ENCODE measurements around the gene ARPP21. TPM values are rescaled to one million over a fixed set of nuclear protein-coding genes. Genes with fewer than 3 reads are reported as not detected.
A peak's percentile ranks its signal among the peaks of the same experiment; 100 is the strongest.

ARPP21 gene
- total RNA-seq, 1 donor from 2014 or later: not detected

DNA sequence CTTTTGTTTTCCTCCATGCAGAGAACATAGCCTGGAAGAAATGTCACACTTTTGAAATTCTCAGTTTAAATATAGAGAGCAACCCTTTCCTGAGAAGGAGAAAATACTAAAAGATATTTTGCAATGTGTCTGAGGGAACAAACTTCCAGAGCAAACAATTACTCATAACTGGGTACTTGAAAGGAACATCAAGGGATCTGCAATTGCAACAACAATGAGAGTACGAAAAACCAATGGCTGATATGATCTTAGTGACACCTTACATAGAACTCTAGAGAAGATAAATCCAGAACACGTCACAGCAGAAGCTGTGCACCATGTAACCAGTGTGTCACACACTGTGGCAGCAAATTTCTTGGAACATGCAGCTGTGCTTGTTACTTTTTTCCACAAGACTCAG is 14.6 kb upstream of the ARPP21 start:
- H3K36me3 Mint-ChIP-seq (ENCODE audit: insufficient read depth): no peaks in the 10 kb centered on the region
- no peaks in the 10 kb centered on the region for H3K9me3 Mint-ChIP-seq (ENCODE audit: low read depth)
- no peak overlapping the region for H3K27ac Mint-ChIP-seq
- H3K4me1 Mint-ChIP-seq (ENCODE audit: low read depth): no peaks in the 10 kb centered on the region
- H3K27me3 Mint-ChIP-seq: no peaks in the 10 kb centered on the region
- no peak for DNase-seq (ENCODE audit: low spot score, unreplicated experiment)
- TF ChIP-seq, protein P1, sequence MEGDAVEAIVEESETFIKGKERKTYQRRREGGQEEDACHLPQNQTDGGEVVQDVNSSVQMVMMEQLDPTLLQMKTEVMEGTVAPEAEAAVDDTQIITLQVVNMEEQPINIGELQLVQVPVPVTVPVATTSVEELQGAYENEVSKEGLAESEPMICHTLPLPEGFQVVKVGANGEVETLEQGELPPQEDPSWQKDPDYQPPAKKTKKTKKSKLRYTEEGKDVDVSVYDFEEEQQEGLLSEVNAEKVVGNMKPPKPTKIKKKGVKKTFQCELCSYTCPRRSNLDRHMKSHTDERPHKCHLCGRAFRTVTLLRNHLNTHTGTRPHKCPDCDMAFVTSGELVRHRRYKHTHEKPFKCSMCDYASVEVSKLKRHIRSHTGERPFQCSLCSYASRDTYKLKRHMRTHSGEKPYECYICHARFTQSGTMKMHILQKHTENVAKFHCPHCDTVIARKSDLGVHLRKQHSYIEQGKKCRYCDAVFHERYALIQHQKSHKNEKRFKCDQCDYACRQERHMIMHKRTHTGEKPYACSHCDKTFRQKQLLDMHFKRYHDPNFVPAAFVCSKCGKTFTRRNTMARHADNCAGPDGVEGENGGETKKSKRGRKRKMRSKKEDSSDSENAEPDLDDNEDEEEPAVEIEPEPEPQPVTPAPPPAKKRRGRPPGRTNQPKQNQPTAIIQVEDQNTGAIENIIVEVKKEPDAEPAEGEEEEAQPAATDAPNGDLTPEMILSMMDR (IDR thresholded peaks at IDR 0.05; ENCODE audit: unreplicated experiment): no peak
- H3K4me3 Mint-ChIP-seq (ENCODE audit: low read depth): no peak overlapping the region

- no peak for DNase-seq (ENCODE audit: low spot score, unreplicated experiment)
- no peak overlapping the region for H3K4me3 Mint-ChIP-seq (ENCODE audit: low read depth)
- H3K27me3 Mint-ChIP-seq: peaks cover 25% of the 10 kb centered on the region
- H3K9me3 Mint-ChIP-seq (ENCODE audit: low read depth): peaks cover 3% of the 10 kb centered on the region
- peaks cover under 1% of the 10 kb centered on the region for H3K4me1 Mint-ChIP-seq (ENCODE audit: low read depth)
- no peaks in the 10 kb centered on the region for H3K36me3 Mint-ChIP-seq (ENCODE audit: insufficient read depth)
- TF ChIP-seq, protein P1 (IDR thresholded peaks at IDR 0.05; ENCODE audit: unreplicated experiment): no peak
- no peak overlapping the region for H3K27ac Mint-ChIP-seq
Observed at GRCh38 chr3:35633332-35634124, 5.8 kb upstream of the ARPP21 start.

DNA sequence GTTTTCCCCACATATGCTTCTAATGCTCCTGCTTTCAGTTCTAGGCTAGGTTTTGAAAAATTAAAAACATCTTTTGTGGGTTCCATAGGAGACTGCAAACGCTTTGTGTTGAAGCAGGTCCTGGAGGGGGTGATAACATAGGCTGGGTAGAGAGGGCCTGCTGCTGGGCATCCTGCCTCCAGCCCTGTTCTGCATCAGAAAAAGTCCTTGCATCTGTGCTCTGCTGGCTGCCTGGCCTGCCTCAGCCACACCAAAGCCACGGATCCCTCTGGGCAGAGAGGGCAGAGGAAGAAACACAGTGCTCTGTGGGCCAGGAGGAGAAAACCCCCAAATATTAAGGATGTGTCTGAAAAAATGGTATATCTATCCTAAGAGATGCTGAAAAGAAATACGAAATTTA is 3.9 kb upstream of the ARPP21 start:
- H3K4me3 Mint-ChIP-seq (ENCODE audit: low read depth): no peak overlapping the region
- TF ChIP-seq, protein P1 (IDR thresholded peaks at IDR 0.05; ENCODE audit: unreplicated experiment): no peak
- H3K27me3 Mint-ChIP-seq: peaks cover 42% of the 10 kb centered on the region
- peaks cover 4% of the 10 kb centered on the region for H3K9me3 Mint-ChIP-seq (ENCODE audit: low read depth)
- peaks cover 11% of the 10 kb centered on the region for H3K4me1 Mint-ChIP-seq (ENCODE audit: low read depth)
- no peak overlapping the region for H3K27ac Mint-ChIP-seq
- no peaks in the 10 kb centered on the region for H3K36me3 Mint-ChIP-seq (ENCODE audit: insufficient read depth)
- no peak for DNase-seq (ENCODE audit: low spot score, unreplicated experiment)

DNA sequence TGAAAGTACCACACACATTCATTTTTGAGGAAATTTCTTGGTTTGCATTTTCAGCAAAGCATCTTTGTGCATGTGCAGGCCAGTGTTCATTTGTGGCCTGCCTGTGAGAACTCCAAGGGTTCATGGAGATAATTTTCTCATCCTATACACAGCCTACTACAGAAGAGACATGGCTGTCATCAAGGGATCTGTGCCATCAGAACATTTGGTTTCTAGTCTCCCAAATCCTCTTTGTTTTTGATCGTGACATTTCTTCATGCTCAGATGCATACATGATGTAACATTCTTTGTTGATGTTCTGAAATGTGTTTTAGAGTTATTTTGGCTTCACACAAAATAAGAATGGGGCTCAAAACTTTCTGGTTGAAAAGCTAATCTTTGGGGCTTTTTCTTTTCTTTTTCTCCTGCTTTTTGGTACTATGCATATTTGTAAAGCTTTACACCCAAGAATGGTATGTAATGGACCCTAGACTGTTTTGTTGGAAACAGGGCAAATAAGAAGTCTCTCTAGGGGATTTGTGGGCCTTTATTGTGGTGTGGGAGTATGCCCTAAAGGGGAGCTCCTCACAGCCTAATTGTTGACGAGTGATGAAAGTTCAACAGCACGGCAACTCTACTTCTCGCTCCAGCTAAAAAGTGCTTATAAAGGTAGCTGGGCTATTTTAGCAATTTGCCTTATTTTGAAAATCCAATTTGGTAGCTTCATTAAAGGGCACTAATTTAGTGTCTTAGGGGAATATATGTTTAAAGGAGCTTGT is 3.2 kb upstream of the ARPP21 start:
- Mint-ChIP-seq H3K9me3 (ENCODE audit: low read depth) (peaks cover 4% of the 10 kb centered on the region), H3K27me3 (peaks cover 49% of the 10 kb centered on the region), H3K4me1 (ENCODE audit: low read depth) (peaks cover 11% of the 10 kb centered on the region), H3K27ac (no peak overlapping the region), H3K36me3 (ENCODE audit: insufficient read depth) (no peaks in the 10 kb centered on the region), H3K4me3 (ENCODE audit: low read depth) (no peak overlapping the region)
- TF ChIP-seq, protein P1 (IDR thresholded peaks at IDR 0.05; ENCODE audit: unreplicated experiment): no peak
- no peak for DNase-seq (ENCODE audit: low spot score, unreplicated experiment)

DNA sequence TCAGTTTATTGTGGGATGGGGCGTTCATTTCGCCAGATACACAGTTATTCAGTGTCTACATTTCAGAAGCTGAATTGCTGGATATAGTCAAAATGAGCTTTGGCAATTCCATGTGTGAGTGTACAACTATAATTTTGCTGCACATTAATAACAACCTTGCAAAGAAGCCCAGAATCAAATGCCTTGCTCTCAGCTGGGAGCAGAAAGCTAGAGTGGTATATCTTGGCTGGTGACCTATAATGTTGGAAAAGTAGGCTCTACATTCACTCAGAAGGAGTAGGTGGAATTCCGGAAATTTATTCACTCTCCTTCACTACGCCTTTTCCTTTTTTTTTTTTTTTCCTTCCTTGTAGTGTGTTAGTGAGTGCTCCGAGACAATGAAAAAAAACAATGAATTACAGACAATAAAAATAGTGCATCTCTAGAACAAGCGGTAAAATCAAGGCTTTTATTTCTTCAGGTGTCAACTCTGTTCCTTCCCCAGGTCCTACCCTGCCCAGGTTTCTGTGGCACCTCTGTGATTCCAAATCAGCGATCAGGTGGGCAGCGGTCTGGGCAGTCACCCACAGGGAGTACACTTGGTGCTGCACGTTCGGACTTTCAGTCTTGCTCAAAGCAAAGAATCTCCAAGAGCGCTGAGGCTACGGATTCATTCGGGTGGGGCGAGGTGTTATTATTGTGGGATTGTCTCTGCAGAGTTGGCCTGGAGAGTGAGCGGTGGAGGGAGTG is 910 bp upstream of the ARPP21 start:
- Mint-ChIP-seq H3K27me3 (peaks cover 68% of the 10 kb centered on the region), H3K9me3 (ENCODE audit: low read depth) (peaks cover 4% of the 10 kb centered on the region), H3K27ac (no peak overlapping the region), H3K4me1 (ENCODE audit: low read depth) (peaks cover 11% of the 10 kb centered on the region), H3K4me3 (ENCODE audit: low read depth) (peak overlapping the region; percentile 67), H3K36me3 (ENCODE audit: insufficient read depth) (no peaks in the 10 kb centered on the region)
- no peak for DNase-seq (ENCODE audit: low spot score, unreplicated experiment)
- TF ChIP-seq, protein P1 (IDR thresholded peaks at IDR 0.05; ENCODE audit: unreplicated experiment): no peak

Data from progenitor cell of endocrine pancreas (in vitro differentiated cells).